ENCODE data around the gene NDFIP1. TPM values are rescaled to one million over a fixed set of nuclear protein-coding genes. Genes with fewer than 3 reads are reported as not detected.

NDFIP1 gene
- polyA plus RNA-seq, 1 donor (not counting 4 experiments of a cell fraction or from before 2014, with no cell fraction given), result 38.2 TPM

GRCh38 chr5:142167458-142167857, 58.9 kb downstream of the NDFIP1 start:
- no peak for TF ChIP-seq EZH2 (IDR thresholded peaks at IDR 0.05; ENCODE audit: low read length)
- peak in 1 of 3 experiments; percentile 6 for TF ChIP-seq CTCF (optimal IDR thresholded peaks at IDR 0.05 in 1 of 3, IDR thresholded peaks at IDR 0.05 in 1 of 3, conservative IDR thresholded peaks at IDR 0.05 in 1 of 3; ENCODE audit: extremely low read depth in 1 of 3, insufficient read depth in 2 of 3, low read length in 3 of 3)
- Histone ChIP-seq H3K4me3 (ENCODE audit: control insufficient read depth in 2 of 3, extremely low read depth in 1 of 3, insufficient read depth in 2 of 3, low read depth in 1 of 3, low read length in 3 of 3) (no peak overlapping the region), H4K20me1 (ENCODE audit: control insufficient read depth, extremely low read depth, insufficient read depth, low read length) (no peaks in the 10 kb centered on the region), H3K9ac (ENCODE audit: control insufficient read depth, extremely low read depth, insufficient read depth, low read length) (no peak overlapping the region), H3K9me3 (ENCODE audit: control insufficient read depth, low read depth, low read length) (no peaks in the 10 kb centered on the region), H3K79me2 (ENCODE audit: control insufficient read depth, insufficient read depth, low read length) (no peaks in the 10 kb centered on the region), H3K36me3 (ENCODE audit: control insufficient read depth in 2 of 2, extremely low read depth in 1 of 2, insufficient read depth in 2 of 2, low read length in 2 of 2) (no peaks in the 10 kb centered on the region), H3K9me1 (ENCODE audit: control insufficient read depth, extremely low read depth, insufficient read depth, low read length) (no peaks in the 10 kb centered on the region), H3K4me2 (ENCODE audit: control insufficient read depth, extremely low read depth, insufficient read depth, low read depth, low read length) (no peak overlapping the region), H3K4me1 (ENCODE audit: control insufficient read depth, extremely low read depth, insufficient read depth, low read length) (peaks cover 25% of the 10 kb centered on the region), H3K27me3 (ENCODE audit: control insufficient read depth, extremely low read depth, insufficient read depth, low read length) (no peaks in the 10 kb centered on the region), H2AFZ (ENCODE audit: control insufficient read depth, low read length) (no peak overlapping the region), H3K27ac (ENCODE audit: control insufficient read depth, insufficient read depth, low read length) (no peak overlapping the region)
- dilution Hi-C loops (cut with MboI; ENCODE audit: extremely low pct_ligation_motif_present, low sequenced_read_pairs), result no loop called here
- DNase-seq (ENCODE audit: low read depth, low spot score) (no peak), FAIRE-seq (no peak)

GRCh38 chr5:142168365-142168764, 59.8 kb downstream of the NDFIP1 start:
- no peaks in the 10 kb centered on the region for H4K20me1 ChIP-seq (ENCODE audit: control insufficient read depth, extremely low read depth, insufficient read depth, low read length)
- no peaks in the 10 kb centered on the region for H3K36me3 ChIP-seq (ENCODE audit: control insufficient read depth in 2 of 2, extremely low read depth in 1 of 2, insufficient read depth in 2 of 2, low read length in 2 of 2)
- H3K27me3 ChIP-seq (ENCODE audit: control insufficient read depth, extremely low read depth, insufficient read depth, low read length), result no peaks in the 10 kb centered on the region
- dilution Hi-C loops (cut with MboI; ENCODE audit: extremely low pct_ligation_motif_present, low sequenced_read_pairs), result no loop called here
- H3K79me2 ChIP-seq (ENCODE audit: control insufficient read depth, insufficient read depth, low read length), result no peaks in the 10 kb centered on the region
- no peak for TF ChIP-seq CTCF (optimal IDR thresholded peaks at IDR 0.05 in 1 of 3, IDR thresholded peaks at IDR 0.05 in 1 of 3, conservative IDR thresholded peaks at IDR 0.05 in 1 of 3; ENCODE audit: extremely low read depth in 1 of 3, insufficient read depth in 2 of 3, low read length in 3 of 3)
- no peak for TF ChIP-seq EZH2 (IDR thresholded peaks at IDR 0.05; ENCODE audit: low read length)
- no peak overlapping the region for H2AFZ ChIP-seq (ENCODE audit: control insufficient read depth, low read length)
- no peak overlapping the region for H3K4me3 ChIP-seq (ENCODE audit: control insufficient read depth in 2 of 3, extremely low read depth in 1 of 3, insufficient read depth in 2 of 3, low read depth in 1 of 3, low read length in 3 of 3)
- DNase-seq (ENCODE audit: low read depth, low spot score) (no peak), FAIRE-seq (no peak)
- peaks cover 25% of the 10 kb centered on the region for H3K4me1 ChIP-seq (ENCODE audit: control insufficient read depth, extremely low read depth, insufficient read depth, low read length)
- H3K27ac ChIP-seq (ENCODE audit: control insufficient read depth, insufficient read depth, low read length), result no peak overlapping the region
- no peaks in the 10 kb centered on the region for H3K9me1 ChIP-seq (ENCODE audit: control insufficient read depth, extremely low read depth, insufficient read depth, low read length)
- H3K9me3 ChIP-seq (ENCODE audit: control insufficient read depth, low read depth, low read length), result no peaks in the 10 kb centered on the region
- H3K4me2 ChIP-seq (ENCODE audit: control insufficient read depth, extremely low read depth, insufficient read depth, low read depth, low read length), result no peak overlapping the region
- no peak overlapping the region for H3K9ac ChIP-seq (ENCODE audit: control insufficient read depth, extremely low read depth, insufficient read depth, low read length)
